Measurements from ENCODE around the gene PKMYT1. TPM values are rescaled to one million over a fixed set of nuclear protein-coding genes. Genes with fewer than 3 reads are reported as not detected.
A peak's percentile ranks its signal among the peaks of the same experiment; 100 is the strongest.

PKMYT1 gene
- under 1 TPM in 2 of 4 donors, not detected in 2; 0.81 to 0.88 TPM for total RNA-seq

- peak; percentile 90 to 91 for DNase-seq
- TF ChIP-seq POLR2A (IDR thresholded peaks at IDR 0.05): peak; percentile 79 to 88
- TF ChIP-seq CTCF (IDR thresholded peaks at IDR 0.05): no peak
- Histone ChIP-seq H3K27me3 (no peaks in the 10 kb centered on the region), H3K4me3 (replicated peaks in 1 of 3) (peak within 1 kb of the TSS; percentile 8 to 61 (median 40)), H3K4me1 (peaks cover 8 to 20% of the 10 kb centered on the region in 2 donors), H3K36me3 (no peaks in the 10 kb centered on the region), H3K27ac (peak within 1 kb of the TSS; percentile 57 to 77 (median 61)), H3K9me3 (no peaks in the 10 kb centered on the region)
- intact Hi-C loops (cut with DNase I): no loop called here
- WGBS, 2 donors: 15 to 50% methylated on average over 10 to 34 of the region's 91 CpGs
Measured at GRCh38 chr16:2980227-2981176, at the start of gene PKMYT1. PKMYT1 (minus strand) TSS chr16:2980446; CDS start chr16:2979657, 789 bp downstream.

DNA sequence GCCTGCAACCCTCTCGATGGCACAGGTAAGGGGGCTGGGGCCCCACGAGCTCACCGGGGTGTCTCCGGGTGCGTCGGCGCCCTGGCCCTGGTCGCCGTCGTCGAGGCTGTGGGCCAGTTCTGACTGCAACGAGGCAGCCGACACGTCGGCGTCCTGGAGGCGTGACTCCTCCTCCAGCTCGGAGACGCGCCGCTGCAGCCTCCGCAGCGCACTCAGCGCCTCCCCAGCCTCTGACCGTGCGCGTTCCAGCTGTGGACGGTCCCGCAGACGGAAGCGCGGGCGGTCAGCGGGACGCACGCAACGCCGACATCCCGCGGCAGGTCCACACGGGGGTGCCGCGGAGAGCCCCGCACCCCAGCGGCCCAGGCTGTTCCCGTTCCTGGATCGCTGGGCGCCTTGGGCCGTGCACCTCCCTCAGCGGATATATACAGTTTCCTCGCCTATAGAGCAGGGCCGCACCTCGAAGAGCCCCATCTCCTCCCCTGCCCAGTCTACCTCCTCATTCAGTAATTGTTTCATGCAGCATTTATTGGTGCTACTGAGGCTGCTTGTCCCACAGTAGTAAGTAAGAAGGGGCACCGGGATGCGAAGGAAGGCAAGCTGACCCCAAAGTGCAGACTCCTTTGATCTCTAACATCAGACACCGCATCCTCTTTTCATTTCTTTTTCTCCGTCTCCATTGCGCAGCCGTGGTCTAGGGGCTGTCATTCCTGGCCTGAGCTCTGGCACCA is 49.4 kb upstream of the PKMYT1 start:
- no peak for DNase-seq
- Histone ChIP-seq H3K27ac (no peak overlapping the region), H3K4me1 (peaks cover 4 to 26% of the 10 kb centered on the region in 2 donors), H3K9me3 (no peaks in the 10 kb centered on the region), H3K36me3 (peaks cover 4 to 13% of the 10 kb centered on the region in 2 donors), H3K4me3 (replicated peaks in 1 of 3) (no peak overlapping the region), H3K27me3 (no peaks in the 10 kb centered on the region)
- no peak for TF ChIP-seq CTCF (IDR thresholded peaks at IDR 0.05)
- TF ChIP-seq POLR2A (IDR thresholded peaks at IDR 0.05): no peak
- intact Hi-C loops (cut with DNase I): no loop called here
- 21 to 35% methylated on average over 21 to 38 of the region's 59 CpGs for WGBS, 2 donors

DNA sequence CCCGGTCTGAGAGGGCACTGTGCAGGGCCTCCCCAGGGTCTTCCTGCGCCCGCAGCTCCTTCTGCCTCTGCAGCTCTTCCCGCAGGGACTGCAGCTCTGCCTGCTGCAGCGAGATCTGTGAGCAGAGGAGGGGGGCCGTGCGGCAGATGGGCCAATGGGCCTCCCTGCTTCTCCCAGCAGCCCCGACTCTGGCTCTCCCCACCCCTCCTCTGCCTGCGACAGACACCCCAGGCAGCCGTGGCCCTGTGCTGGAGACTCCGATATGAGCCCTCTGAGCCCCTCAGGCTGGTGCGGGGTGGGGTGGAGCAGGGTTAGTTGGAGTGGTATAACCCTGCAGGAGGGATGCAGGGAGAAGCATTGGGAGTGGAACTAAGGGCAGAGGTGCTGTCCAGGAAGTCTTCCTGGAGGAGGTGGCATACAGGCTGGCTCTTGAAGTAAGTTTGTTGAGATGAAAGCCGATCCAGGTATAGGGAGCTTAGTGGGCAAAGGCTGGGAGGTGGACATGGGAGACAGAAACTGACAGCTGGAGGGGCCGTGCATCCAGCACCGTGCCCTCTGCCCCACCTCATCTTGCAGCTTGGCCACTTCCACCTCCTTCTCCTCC is 48.6 kb upstream of the PKMYT1 start:
- Histone ChIP-seq H3K27me3 (no peaks in the 10 kb centered on the region), H3K4me1 (peaks cover 6 to 30% of the 10 kb centered on the region in 2 donors), H3K27ac (no peak overlapping the region), H3K9me3 (no peaks in the 10 kb centered on the region), H3K4me3 (replicated peaks in 1 of 3) (no peak overlapping the region), H3K36me3 (peaks cover 4 to 13% of the 10 kb centered on the region in 2 donors)
- DNase-seq: no peak
- TF ChIP-seq POLR2A (IDR thresholded peaks at IDR 0.05) (no peak), CTCF (IDR thresholded peaks at IDR 0.05) (no peak)
- intact Hi-C loops (cut with DNase I): no loop called here
- WGBS, 2 donors: 34 to 44% methylated on average over 8 to 12 of the region's 15 CpGs

DNA sequence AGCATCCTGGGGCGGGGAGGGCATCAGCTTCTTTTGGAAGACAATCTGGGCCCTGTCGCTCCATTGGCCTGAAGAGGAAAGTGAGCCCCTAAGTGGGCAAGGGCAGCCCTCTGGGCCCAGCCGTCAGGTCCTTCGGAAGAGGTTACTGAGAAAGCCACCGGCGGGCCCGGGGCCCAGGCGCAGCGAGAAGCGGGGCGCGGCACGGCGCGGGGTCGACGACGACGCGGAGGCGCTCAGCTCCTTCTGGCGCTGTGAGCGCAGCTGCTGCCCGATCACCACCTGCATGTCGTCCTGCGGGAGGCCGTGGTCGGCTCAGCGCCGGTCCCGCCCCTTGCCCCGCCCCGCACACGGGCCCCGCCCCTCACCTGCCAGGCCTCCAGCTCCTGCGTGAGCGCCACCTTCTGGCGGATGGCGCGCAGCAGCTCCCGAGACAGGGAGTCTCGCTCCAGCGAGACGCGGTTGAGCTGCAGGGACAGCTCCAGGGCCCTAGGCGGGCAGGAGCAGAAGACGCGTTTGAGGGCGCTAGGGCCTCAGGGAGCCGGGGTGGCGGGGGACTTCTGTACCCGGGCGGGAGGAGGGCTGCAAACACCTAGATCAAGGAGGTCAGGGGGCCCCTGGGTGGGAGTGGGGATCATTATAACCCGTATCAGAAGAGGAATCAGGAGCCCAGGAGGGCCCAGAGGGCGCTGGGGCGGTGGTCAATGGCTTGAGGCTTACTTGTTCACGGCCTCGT is 47.9 kb upstream of the PKMYT1 start:
- H3K27ac ChIP-seq: no peak overlapping the region
- DNase-seq: peak; percentile 87 to 92
- WGBS, 2 donors: 26 to 37% methylated on average over 7 to 21 of the region's 58 CpGs
- TF ChIP-seq CTCF (IDR thresholded peaks at IDR 0.05) (peak; percentile 47 to 95 (median 72)), POLR2A (IDR thresholded peaks at IDR 0.05) (peak in 1 of 2 donors; percentile 43)
- H3K4me1 ChIP-seq: peaks cover 12 to 35% of the 10 kb centered on the region in 2 donors
- H3K27me3 ChIP-seq: no peaks in the 10 kb centered on the region
- intact Hi-C loops (cut with DNase I): no loop called here
- peaks cover 4 to 13% of the 10 kb centered on the region in 2 donors for H3K36me3 ChIP-seq
- no peaks in the 10 kb centered on the region for H3K9me3 ChIP-seq
- no peak overlapping the region for H3K4me3 ChIP-seq (replicated peaks in 1 of 3)

Measured in thyroid gland (tissue), 4 donors.